SH-SY5Y (cell line): ENCODE data around the gene SLFN5.

Experiments
- GATA2 ChIP-seq: IDR thresholded peaks from 2 replicates; pipeline ENCODE4 v1.6.1; 2011; ENCODE audit warnings: mild to moderate bottlenecking, low read depth, low read length
- GATA3 ChIP-seq: IDR thresholded peaks from 2 replicates; pipeline ENCODE4 v1.6.1; 2011; ENCODE audit warnings: low read depth, mild to moderate bottlenecking, low read length, moderate library complexity

- TF ChIP-seq GATA2: no peak
- no peak for TF ChIP-seq GATA3
These were observed 28.1 kb upstream of the SLFN5 start for GRCh38 chr17:35214631-35215273.
